BLaER1 (cell line): ENCODE measurements around the gene KRTAP4-2.
"Not testable (repeated sequence)": the region's sequence is repeated elsewhere in the genome, so short reads cannot be mapped to it uniquely, and the experiment has no call there.

ENCODE experiments used
- H3K27ac ChIP-seq: shearing (Covaris generic); formaldehyde crosslinking; 2 replicates; pipeline ENCODE4 v1.8.1; 2022
- H3K27me3 ChIP-seq: shearing (Covaris generic); formaldehyde crosslinking; 2 replicates; pipeline ENCODE4 v1.8.1; 2022
- H3K36me3 ChIP-seq: shearing (Covaris generic); formaldehyde crosslinking; 2 replicates; pipeline ENCODE4 v1.8.1; 2022
- H3K4me1 ChIP-seq: shearing (Covaris generic); formaldehyde crosslinking; 2 replicates; pipeline ENCODE4 v1.8.1; 2022
- H3K4me2 ChIP-seq: shearing (Covaris generic); formaldehyde crosslinking; 2 replicates; pipeline ENCODE4 v1.8.1; 2022
- H3K4me3 ChIP-seq: shearing (Covaris generic); formaldehyde crosslinking; 2 replicates; pipeline ENCODE4 v1.8.1; 2022
- H3K9ac ChIP-seq: shearing (Covaris generic); formaldehyde crosslinking; 2 replicates; pipeline ENCODE4 v1.8.1; 2022
- H3K9me3 ChIP-seq: shearing (Covaris generic); formaldehyde crosslinking; 2 replicates; pipeline ENCODE4 v1.8.1; 2022
- H4K20me1 ChIP-seq: shearing (Covaris generic); formaldehyde crosslinking; 2 replicates; pipeline ENCODE4 v1.8.1; 2022
- Cebpa-rat ChIP-seq: shearing (Covaris generic); IDR thresholded peaks from 2 replicates; pipeline ENCODE4 v1.8.1; 2022

KRTAP4-2 gene

GRCh38 chr17:41145261-41145660 is 32.8 kb downstream of the KRTAP4-2 start:
- H3K36me3 ChIP-seq: no peaks in the 10 kb centered on the region
- no peak overlapping the region for H3K9ac ChIP-seq
- no peak overlapping the region for H3K4me2 ChIP-seq
- peaks cover 41% of the 10 kb centered on the region for H3K9me3 ChIP-seq
- TF ChIP-seq Cebpa-rat: no peak
- H3K27ac ChIP-seq: no peak overlapping the region
- no peaks in the 10 kb centered on the region for H4K20me1 ChIP-seq
- H3K4me3 ChIP-seq: no peak overlapping the region
- no peaks in the 10 kb centered on the region for H3K27me3 ChIP-seq
- no peaks in the 10 kb centered on the region for H3K4me1 ChIP-seq

GRCh38 chr17:41144846-41145245 is 33.2 kb downstream of the KRTAP4-2 start:
- no peak for TF ChIP-seq Cebpa-rat
- no peaks in the 10 kb centered on the region for H3K27me3 ChIP-seq
- H3K9ac ChIP-seq: no peak overlapping the region
- no peaks in the 10 kb centered on the region for H3K4me1 ChIP-seq
- H3K4me2 ChIP-seq: no peak overlapping the region
- H3K9me3 ChIP-seq: peaks cover 45% of the 10 kb centered on the region
- H4K20me1 ChIP-seq: no peaks in the 10 kb centered on the region
- no peak overlapping the region for H3K4me3 ChIP-seq
- H3K27ac ChIP-seq: no peak overlapping the region
- H3K36me3 ChIP-seq: no peaks in the 10 kb centered on the region

GRCh38 chr17:41141361-41141760 is 36.7 kb downstream of the KRTAP4-2 start:
- Histone ChIP-seq H3K36me3 (no peaks in the 10 kb centered on the region), H3K9me3 (peaks cover 55% of the 10 kb centered on the region), H3K27me3 (no peaks in the 10 kb centered on the region), H3K4me1 (no peaks in the 10 kb centered on the region), H4K20me1 (no peaks in the 10 kb centered on the region), H3K9ac (no peak overlapping the region), H3K27ac (no peak overlapping the region), H3K4me3 (no peak overlapping the region), H3K4me2 (no peak overlapping the region)
- TF ChIP-seq Cebpa-rat: no peak

GRCh38 chr17:41140360-41141131 is 37.5 kb downstream of the KRTAP4-2 start, which contains the start of gene KRTAP4-6:
TSS of gene KRTAP4-6 (minus strand) at chr17:41140544. CDS start at chr17:41140487, 57 bp downstream.
- H3K4me1 ChIP-seq: no peaks in the 10 kb centered on the region
- peaks cover 55% of the 10 kb centered on the region for H3K9me3 ChIP-seq
- no peaks in the 10 kb centered on the region for H3K27me3 ChIP-seq
- no peak within 1 kb of the TSS for H3K9ac ChIP-seq
- TF ChIP-seq Cebpa-rat: no peak
- H3K4me3 ChIP-seq: no peak within 1 kb of the TSS
- H4K20me1 ChIP-seq: no peaks in the 10 kb centered on the region
- no peak within 1 kb of the TSS for H3K4me2 ChIP-seq
- H3K27ac ChIP-seq: no peak within 1 kb of the TSS
- H3K36me3 ChIP-seq: no peaks in the 10 kb centered on the region

GRCh38 chr17:41139865-41140264 is 38.2 kb downstream of the KRTAP4-2 start:
- not testable (repeated sequence) for H3K4me2 ChIP-seq, H4K20me1 ChIP-seq, H3K4me1 ChIP-seq, H3K4me3 ChIP-seq, H3K36me3 ChIP-seq, H3K27me3 ChIP-seq, H3K9ac ChIP-seq, H3K27ac ChIP-seq
- peaks cover 55% of the 10 kb centered on the region for H3K9me3 ChIP-seq

- H3K27ac ChIP-seq: peak overlapping the region; percentile 58
- H3K36me3 ChIP-seq: no peaks in the 10 kb centered on the region
- H3K9ac ChIP-seq: no peak overlapping the region
- peak overlapping the region; percentile 55 for H3K4me2 ChIP-seq
- H3K4me1 ChIP-seq: peaks cover 15% of the 10 kb centered on the region
- no peaks in the 10 kb centered on the region for H4K20me1 ChIP-seq
- no peak for TF ChIP-seq Cebpa-rat
- H3K4me3 ChIP-seq: no peak overlapping the region
- no peaks in the 10 kb centered on the region for H3K27me3 ChIP-seq
- H3K9me3 ChIP-seq: peaks cover 3% of the 10 kb centered on the region; the same call in 1 of the 2 replicates
These were observed 43.9 kb downstream of the KRTAP4-2 start for GRCh38 chr17:41133880-41134735.

- no peaks in the 10 kb centered on the region for H3K36me3 ChIP-seq
- no peak overlapping the region for H3K9ac ChIP-seq
- no peak for TF ChIP-seq Cebpa-rat
- no peaks in the 10 kb centered on the region for H4K20me1 ChIP-seq
- H3K27ac ChIP-seq: no peak overlapping the region
- H3K4me2 ChIP-seq: no peak overlapping the region
- no peak overlapping the region for H3K4me3 ChIP-seq
- H3K27me3 ChIP-seq: no peaks in the 10 kb centered on the region
- H3K9me3 ChIP-seq: 0 out of 2 replicates have a peak, but pooled peaks cover 2% of the 10 kb centered on the region
- H3K4me1 ChIP-seq: peaks cover 15% of the 10 kb centered on the region
These were observed 46.0 kb downstream of the KRTAP4-2 start for GRCh38 chr17:41131979-41132378.
